Measurements from ENCODE around the gene WNT3. TPM values are rescaled to one million over a fixed set of nuclear protein-coding genes. Genes with fewer than 3 reads are reported as not detected.
"Not testable (repeated sequence)": the region's sequence is repeated elsewhere in the genome, so short reads cannot be mapped to it uniquely, and the experiment has no call there.

Gene WNT3
- not detected in 2 replicates for total RNA-seq (2014; rRNA removed; shearing (Covaris generic))

- DNase-seq (ENCODE audit: low spot score), result no peak
- in situ Hi-C loops (cut with HindIII; ENCODE audit: low sequenced_read_pairs), result no loop called here
Observed at GRCh38 chr17:46818316-46818928, at the start of gene WNT3. Gene WNT3, minus strand, starts transcription at chr17:46818692. Its CDS starts 95 bp downstream, at chr17:46818597.

- in situ Hi-C loops (cut with HindIII; ENCODE audit: low sequenced_read_pairs), result no loop called here
Observed at GRCh38 chr17:46866747-46867146, 48.3 kb upstream of the WNT3 start.

GRCh38 chr17:46866325-46866724, 47.8 kb upstream of the WNT3 start:
- DNase-seq (ENCODE audit: low spot score), result no peak
- in situ Hi-C loops (cut with HindIII; ENCODE audit: low sequenced_read_pairs), result no loop called here

More at GRCh38 chr17:46866747-46867146, 48.3 kb upstream of the WNT3 start:
- no peak for DNase-seq (ENCODE audit: low spot score)

- DNase-seq (ENCODE audit: low spot score), result no peak
- in situ Hi-C loops (cut with HindIII; ENCODE audit: low sequenced_read_pairs), result no loop called here
Observed at GRCh38 chr17:46865100-46865499, 46.6 kb upstream of the WNT3 start.

GRCh38 chr17:46863383-46864121, 45.1 kb upstream of the WNT3 start:
- in situ Hi-C loops (cut with HindIII; ENCODE audit: low sequenced_read_pairs), result no loop called here
- DNase-seq (ENCODE audit: low spot score), result no peak

- in situ Hi-C loops (cut with HindIII; ENCODE audit: low sequenced_read_pairs), result no loop called here
- no peak for DNase-seq (ENCODE audit: low spot score)
Observed at GRCh38 chr17:46862949-46863348, 44.5 kb upstream of the WNT3 start.

- DNase-seq (ENCODE audit: low spot score), result no peak
- in situ Hi-C loops (cut with HindIII; ENCODE audit: low sequenced_read_pairs), result no loop called here
Observed at GRCh38 chr17:46859996-46860395, 41.5 kb upstream of the WNT3 start.

- in situ Hi-C loops (cut with HindIII; ENCODE audit: low sequenced_read_pairs), result no loop called here
- DNase-seq (ENCODE audit: low spot score), result no peak
Observed at GRCh38 chr17:46857600-46857999, 39.1 kb upstream of the WNT3 start.

- in situ Hi-C loops (cut with HindIII; ENCODE audit: low sequenced_read_pairs), result no loop called here
- no peak for DNase-seq (ENCODE audit: low spot score)
Observed at GRCh38 chr17:46854948-46855347, 36.5 kb upstream of the WNT3 start.

GRCh38 chr17:46854515-46854914, 36.0 kb upstream of the WNT3 start:
- no peak for DNase-seq (ENCODE audit: low spot score)
- in situ Hi-C loops (cut with HindIII; ENCODE audit: low sequenced_read_pairs), result no loop called here

GRCh38 chr17:46853896-46854444, 35.5 kb upstream of the WNT3 start:
- no peak for DNase-seq (ENCODE audit: low spot score)
- in situ Hi-C loops (cut with HindIII; ENCODE audit: low sequenced_read_pairs), result no loop called here

- in situ Hi-C loops (cut with HindIII; ENCODE audit: low sequenced_read_pairs), result no loop called here
Observed at GRCh38 chr17:46851029-46851741, 32.7 kb upstream of the WNT3 start, which contains the start of gene WNT9B. Gene WNT9B, plus strand, starts transcription at chr17:46851583. Its CDS starts 56 bp downstream, at chr17:46851639.

GRCh38 chr17:46850688-46851028, 32.2 kb upstream of the WNT3 start:
- in situ Hi-C loops (cut with HindIII; ENCODE audit: low sequenced_read_pairs), result no loop called here
- no peak for DNase-seq (ENCODE audit: low spot score)

More at GRCh38 chr17:46851029-46851741, 32.7 kb upstream of the WNT3 start, which contains the start of gene WNT9B:
- DNase-seq (ENCODE audit: low spot score), result no peak

- in situ Hi-C loops (cut with HindIII; ENCODE audit: low sequenced_read_pairs), result no loop called here
Observed at GRCh38 chr17:46848534-46848933, 30.0 kb upstream of the WNT3 start.

GRCh38 chr17:46847204-46848191, 29.0 kb upstream of the WNT3 start:
- DNase-seq (ENCODE audit: low spot score), result no peak
- in situ Hi-C loops (cut with HindIII; ENCODE audit: low sequenced_read_pairs), result no loop called here

More at GRCh38 chr17:46848534-46848933, 30.0 kb upstream of the WNT3 start:
- DNase-seq (ENCODE audit: low spot score), result no peak

GRCh38 chr17:46842835-46843234, 24.3 kb upstream of the WNT3 start:
- in situ Hi-C loops (cut with HindIII; ENCODE audit: low sequenced_read_pairs), result no loop called here

GRCh38 chr17:46841561-46842379, 23.3 kb upstream of the WNT3 start:
- in situ Hi-C loops (cut with HindIII; ENCODE audit: low sequenced_read_pairs), result no loop called here
- no peak for DNase-seq (ENCODE audit: low spot score)

More at GRCh38 chr17:46842835-46843234, 24.3 kb upstream of the WNT3 start:
- no peak for DNase-seq (ENCODE audit: low spot score)

- DNase-seq (ENCODE audit: low spot score); in situ Hi-C loops (cut with HindIII; ENCODE audit: low sequenced_read_pairs): not testable (repeated sequence)
Observed at GRCh38 chr17:46840596-46840995, 22.1 kb upstream of the WNT3 start.
